Measurements from ENCODE around the gene AHRR. TPM values are rescaled to one million over a fixed set of nuclear protein-coding genes. Genes with fewer than 3 reads are reported as not detected.
A peak's percentile ranks its signal among the peaks of the same experiment; 100 is the strongest.
"Not testable (repeated sequence)": the region's sequence is repeated elsewhere in the genome, so short reads cannot be mapped to it uniquely, and the experiment has no call there.

AHRR gene
- total RNA-seq, 1 donor, result 31.9 TPM

GRCh38 chr5:377326-377981 lies 55.9 kb downstream of the AHRR start:
- no peak for TF ChIP-seq CTCF (IDR thresholded peaks at IDR 0.05; ENCODE audit: insufficient read depth, low read length)
- no peak for DNase-seq (ENCODE audit: low read depth)
- H3K4me3 ChIP-seq (ENCODE audit: low read depth, low read length), result no peak overlapping the region

- TF ChIP-seq CTCF (IDR thresholded peaks at IDR 0.05; ENCODE audit: insufficient read depth, low read length), result no peak
- DNase-seq (ENCODE audit: low read depth), result peak; percentile 43
- no peak overlapping the region for H3K4me3 ChIP-seq (ENCODE audit: low read depth, low read length)
Measured at GRCh38 chr5:378301-378891, 56.9 kb downstream of the AHRR start.

- peak; percentile 62 for DNase-seq (ENCODE audit: low read depth)
- no peak for TF ChIP-seq CTCF (IDR thresholded peaks at IDR 0.05; ENCODE audit: insufficient read depth, low read length)
- no peak overlapping the region for H3K4me3 ChIP-seq (ENCODE audit: low read depth, low read length)
Measured at GRCh38 chr5:378976-379742, 57.6 kb downstream of the AHRR start.

- H3K4me3 ChIP-seq (ENCODE audit: low read depth, low read length), result no peak overlapping the region
- peak; percentile 70 for DNase-seq (ENCODE audit: low read depth)
- TF ChIP-seq CTCF (IDR thresholded peaks at IDR 0.05; ENCODE audit: insufficient read depth, low read length), result no peak
Measured at GRCh38 chr5:380701-381309, 59.3 kb downstream of the AHRR start.

- TF ChIP-seq CTCF (IDR thresholded peaks at IDR 0.05; ENCODE audit: insufficient read depth, low read length), result no peak
- DNase-seq (ENCODE audit: low read depth), result no peak
Measured at GRCh38 chr5:383066-383465, 61.6 kb downstream of the AHRR start.

GRCh38 chr5:383621-384020 lies 62.1 kb downstream of the AHRR start:
- TF ChIP-seq CTCF (IDR thresholded peaks at IDR 0.05; ENCODE audit: insufficient read depth, low read length), result no peak
- no peak overlapping the region for H3K4me3 ChIP-seq (ENCODE audit: low read depth, low read length)
- DNase-seq (ENCODE audit: low read depth), result no peak

More at GRCh38 chr5:383066-383465, 61.6 kb downstream of the AHRR start:
- no peak overlapping the region for H3K4me3 ChIP-seq (ENCODE audit: low read depth, low read length)

- DNase-seq (ENCODE audit: low read depth); H3K4me3 ChIP-seq (ENCODE audit: low read depth, low read length): not testable (repeated sequence)
Measured at GRCh38 chr5:384576-384975, 63.1 kb downstream of the AHRR start.

All from fibroblast of the aortic adventitia (primary cell).